LNCAP (cell line): ENCODE data around the gene IFNG.

Experiments
- CTCF ChIP-seq: fragments of 450-650 bp; IDR thresholded peaks from 2 replicates; pipeline ENCODE4 v1.5.1; 2017; ENCODE audit warnings: mild to moderate bottlenecking

IFNG gene

GRCh38 chr12:68111995-68112394 lies 47.5 kb downstream of the IFNG start:
- no peak for TF ChIP-seq CTCF

GRCh38 chr12:68109444-68110217 lies 49.9 kb downstream of the IFNG start:
- no peak for TF ChIP-seq CTCF

- TF ChIP-seq CTCF, result no peak
Observed at GRCh38 chr12:68109001-68109400, 50.5 kb downstream of the IFNG start.

GRCh38 chr12:68106660-68107059 lies 52.9 kb downstream of the IFNG start:
- no peak for TF ChIP-seq CTCF

- TF ChIP-seq CTCF, result no peak
Observed at GRCh38 chr12:68106160-68106559, 53.4 kb downstream of the IFNG start.
